IPS-NIHi7 (cell line): ENCODE results near the gene NT5DC1.

Source experiments
- DNase-seq: peaks from one replicate; pipeline ENCODE4 v3.0.0; 2012; ENCODE audit warnings: mixed read lengths; ENCODE audit errors: extremely low spot score

NT5DC1 gene

GRCh38 chr6:116136933-116137340 is 36.3 kb downstream of the NT5DC1 start:
- DNase-seq, result no peak

- peak; percentile 34 for DNase-seq
These were observed 39.3 kb downstream of the NT5DC1 start for GRCh38 chr6:116139917-116140316.

GRCh38 chr6:116144605-116145004 is 44.0 kb downstream of the NT5DC1 start:
- DNase-seq, result no peak

GRCh38 chr6:116145803-116146675 is 45.4 kb downstream of the NT5DC1 start:
- DNase-seq, result no peak

GRCh38 chr6:116152620-116153019 is 52.0 kb downstream of the NT5DC1 start:
- DNase-seq, result no peak

GRCh38 chr6:116154887-116155286 is 54.2 kb downstream of the NT5DC1 start:
- no peak for DNase-seq

- DNase-seq, result no peak
These were observed 56.0 kb downstream of the NT5DC1 start for GRCh38 chr6:116156405-116157326.

GRCh38 chr6:116157391-116157790 is 56.7 kb downstream of the NT5DC1 start:
- no peak for DNase-seq

- DNase-seq, result no peak
These were observed 58.0 kb downstream of the NT5DC1 start for GRCh38 chr6:116158641-116159040.

- DNase-seq, result no peak
These were observed 59.3 kb downstream of the NT5DC1 start for GRCh38 chr6:116159782-116160524.

GRCh38 chr6:116165596-116165995 is 64.9 kb downstream of the NT5DC1 start:
- DNase-seq, result no peak

GRCh38 chr6:116166369-116166768 is 65.7 kb downstream of the NT5DC1 start:
- no peak for DNase-seq

- no peak for DNase-seq
These were observed 67.5 kb downstream of the NT5DC1 start for GRCh38 chr6:116168148-116168547.

GRCh38 chr6:116169880-116170279 is 69.2 kb downstream of the NT5DC1 start:
- DNase-seq, result no peak

- DNase-seq, result no peak
These were observed 69.9 kb downstream of the NT5DC1 start for GRCh38 chr6:116170358-116171057.

GRCh38 chr6:116173928-116174327 is 73.3 kb downstream of the NT5DC1 start:
- no peak for DNase-seq

- DNase-seq, result no peak
These were observed 74.7 kb downstream of the NT5DC1 start for GRCh38 chr6:116175344-116175743.

GRCh38 chr6:116176596-116176995 is 75.9 kb downstream of the NT5DC1 start:
- peak; percentile 31 for DNase-seq

- DNase-seq, result no peak
These were observed 79.7 kb downstream of the NT5DC1 start for GRCh38 chr6:116180375-116180774.

- no peak for DNase-seq
These were observed 88.8 kb downstream of the NT5DC1 start for GRCh38 chr6:116189472-116189871.

GRCh38 chr6:116190550-116190949 is 89.9 kb downstream of the NT5DC1 start:
- no peak for DNase-seq
